Measurements from ENCODE around the gene SSH2.
"Not testable (repeated sequence)": the region's sequence is repeated elsewhere in the genome, so short reads cannot be mapped to it uniquely, and the experiment has no call there.

SSH2 gene

GRCh38 chr17:29835435-29836351 lies 94.3 kb downstream of the SSH2 start:
- no peak for DNase-seq

GRCh38 chr17:29833801-29834200 lies 96.2 kb downstream of the SSH2 start:
- DNase-seq = no peak

- no peak for DNase-seq
Observed at GRCh38 chr17:29828676-29829284, 101.2 kb downstream of the SSH2 start.

- no peak for DNase-seq
Observed at GRCh38 chr17:29827179-29827578, 102.8 kb downstream of the SSH2 start.

- no peak for DNase-seq
Observed at GRCh38 chr17:29826114-29826692, 103.8 kb downstream of the SSH2 start.

- DNase-seq = no peak
Observed at GRCh38 chr17:29825604-29826003, 104.4 kb downstream of the SSH2 start.

GRCh38 chr17:29821897-29822296 lies 108.1 kb downstream of the SSH2 start:
- DNase-seq = no peak

GRCh38 chr17:29820425-29820824 lies 109.6 kb downstream of the SSH2 start:
- DNase-seq = no peak

- peak; percentile 71 for DNase-seq
Observed at GRCh38 chr17:29807520-29808361, 122.3 kb downstream of the SSH2 start.

- no peak for DNase-seq
Observed at GRCh38 chr17:29802246-29802645, 127.8 kb downstream of the SSH2 start.

GRCh38 chr17:29800457-29800856 lies 129.6 kb downstream of the SSH2 start:
- DNase-seq = no peak

- no peak for DNase-seq
Observed at GRCh38 chr17:29796652-29797051, 133.4 kb downstream of the SSH2 start.

- DNase-seq = no peak
Observed at GRCh38 chr17:29793501-29793900, 136.5 kb downstream of the SSH2 start.

- DNase-seq = no peak
Observed at GRCh38 chr17:29791336-29792080, 138.5 kb downstream of the SSH2 start.

GRCh38 chr17:29789196-29790170 lies 140.5 kb downstream of the SSH2 start:
- no peak for DNase-seq

- no peak for DNase-seq
Observed at GRCh38 chr17:29787995-29788394, 142.0 kb downstream of the SSH2 start.

- no peak for DNase-seq
Observed at GRCh38 chr17:29782917-29783316, 147.1 kb downstream of the SSH2 start.

GRCh38 chr17:29779812-29780190 lies 150.2 kb downstream of the SSH2 start:
- not testable (repeated sequence) for DNase-seq

- DNase-seq = peak; percentile 75
Observed at GRCh38 chr17:29778956-29779811, 150.8 kb downstream of the SSH2 start.

GRCh38 chr17:29777663-29778062 lies 152.4 kb downstream of the SSH2 start:
- no peak for DNase-seq
